ENCODE data around the gene ALOX5.

DNA sequence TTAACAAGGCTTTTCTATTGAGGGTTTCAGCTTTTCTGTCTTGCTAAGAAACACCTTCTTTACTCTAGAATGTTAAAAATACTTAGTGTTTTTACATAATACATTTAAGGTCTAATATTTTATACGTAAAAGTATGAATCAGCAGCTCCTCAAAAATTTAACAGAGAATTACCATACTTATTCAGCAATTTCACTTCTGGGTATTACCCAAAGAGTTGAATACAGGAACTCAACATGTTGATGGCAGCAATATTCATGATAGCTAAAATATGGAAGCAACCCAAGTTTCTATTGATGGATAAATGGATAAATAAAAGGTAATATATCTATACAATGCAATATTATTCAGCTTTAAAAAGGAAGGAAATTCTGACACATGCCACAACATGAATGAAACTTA lies 48.9 kb upstream of the ALOX5 start:
- TF ChIP-seq EZH2phosphoT487 (IDR thresholded peaks at IDR 0.05), result no peak
- TF ChIP-seq, protein P1, sequence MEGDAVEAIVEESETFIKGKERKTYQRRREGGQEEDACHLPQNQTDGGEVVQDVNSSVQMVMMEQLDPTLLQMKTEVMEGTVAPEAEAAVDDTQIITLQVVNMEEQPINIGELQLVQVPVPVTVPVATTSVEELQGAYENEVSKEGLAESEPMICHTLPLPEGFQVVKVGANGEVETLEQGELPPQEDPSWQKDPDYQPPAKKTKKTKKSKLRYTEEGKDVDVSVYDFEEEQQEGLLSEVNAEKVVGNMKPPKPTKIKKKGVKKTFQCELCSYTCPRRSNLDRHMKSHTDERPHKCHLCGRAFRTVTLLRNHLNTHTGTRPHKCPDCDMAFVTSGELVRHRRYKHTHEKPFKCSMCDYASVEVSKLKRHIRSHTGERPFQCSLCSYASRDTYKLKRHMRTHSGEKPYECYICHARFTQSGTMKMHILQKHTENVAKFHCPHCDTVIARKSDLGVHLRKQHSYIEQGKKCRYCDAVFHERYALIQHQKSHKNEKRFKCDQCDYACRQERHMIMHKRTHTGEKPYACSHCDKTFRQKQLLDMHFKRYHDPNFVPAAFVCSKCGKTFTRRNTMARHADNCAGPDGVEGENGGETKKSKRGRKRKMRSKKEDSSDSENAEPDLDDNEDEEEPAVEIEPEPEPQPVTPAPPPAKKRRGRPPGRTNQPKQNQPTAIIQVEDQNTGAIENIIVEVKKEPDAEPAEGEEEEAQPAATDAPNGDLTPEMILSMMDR (IDR thresholded peaks at IDR 0.05), result no peak
